PC-3 (cell line): ENCODE data around the gene KCNJ10.

Experiments
- CTCF ChIP-seq: fragments of 300-600 bp; sonication (generic); conservative IDR thresholded peaks from 2 replicates; pipeline ENCODE4 v1.5.1; 2017; ENCODE audit warnings: antibody characterized with exemption, low read depth, mild to moderate bottlenecking, low read length
- EZH2 ChIP-seq: fragments of 300-600 bp; sonication (generic); IDR thresholded peaks from one replicate; pipeline ENCODE4 v1.6.1; 2017; ENCODE audit warnings: antibody characterized with exemption, mild to moderate bottlenecking, low read length; ENCODE audit not compliant: unreplicated experiment

- TF ChIP-seq CTCF (no peak), EZH2 (no peak)
Measured at GRCh38 chr1:160028426-160028825, 41.5 kb downstream of the KCNJ10 start.
